Activated CD8-positive, alpha-beta T cell treated with anti-CD3 and anti-CD28 coated beads for 36 hours (primary cell): Measurements from ENCODE around the gene C12orf57. TPM values are rescaled to one million over a fixed set of nuclear protein-coding genes. Genes with fewer than 3 reads are reported as not detected.

Experiments used
- ATAC-seq: fragments of 200-7000 bp; cut with Tn5 transposase; one replicate; pipeline ENCODE4 v1.10.0; 2021; ENCODE audit warnings: mild to moderate bottlenecking, moderate library complexity
- CTCF ChIA-PET: fragments of 350-600 bp; sonication (Branson Sonifier 250); formaldehyde crosslinking; loops from one replicate; lab custom pipeline; 2021; ENCODE audit warnings: antibody characterized with exemption; lab: Charles Lee
- POLR2A ChIA-PET: fragments of 350-600 bp; sonication (Branson Sonifier 250); formaldehyde crosslinking; loops from one replicate; lab custom pipeline; 2021; ENCODE audit warnings: antibody characterized with exemption; lab: Charles Lee
- DNase-seq: peaks from one replicate; pipeline ENCODE4 v3.0.0-alpha.2; 2020
- H3K27ac Mint-ChIP-seq: one replicate; pipeline ENCODE4 v1.8.0; 2021; ENCODE audit warnings: mild to moderate bottlenecking, mixed read lengths
- H3K27me3 Mint-ChIP-seq: one replicate; pipeline ENCODE4 v1.8.0; 2021; ENCODE audit warnings: mixed read lengths
- H3K36me3 Mint-ChIP-seq: one replicate; pipeline ENCODE4 v1.8.0; 2021; ENCODE audit warnings: low read depth, mixed read lengths
- H3K4me1 Mint-ChIP-seq: one replicate; pipeline ENCODE4 v1.8.0; 2021; ENCODE audit warnings: low read depth, mixed read lengths
- H3K4me3 Mint-ChIP-seq: one replicate; pipeline ENCODE4 v1.8.0; 2021; ENCODE audit warnings: mild to moderate bottlenecking, moderate library complexity, mixed read lengths
- H3K9me3 Mint-ChIP-seq: one replicate; pipeline ENCODE4 v1.8.0; 2021; ENCODE audit warnings: mixed read lengths
- intact Hi-C: fragments of 100-400 bp; cut with micrococcal nuclease; formaldehyde crosslinking; loops from one replicate; pipeline ENCODE4 v1.10.0; 2022
- total RNA-seq, 2 experiments: library from RNA; stranded (reverse); gene quantifications; one replicate each; pipeline ENCODE4 v1.2.3, GENCODE V29; 2021
- TF ChIP-seq, protein P1 (sequence below): fragments of 200-600 bp; IDR thresholded peaks from one replicate; pipeline ENCODE4 v1.8.0; 2022; ENCODE audit warnings: antibody characterized with exemption, mild to moderate bottlenecking

The C12orf57 gene
- total RNA-seq, 2 experiments from 2014 or later: 226 to 244 TPM

DNA sequence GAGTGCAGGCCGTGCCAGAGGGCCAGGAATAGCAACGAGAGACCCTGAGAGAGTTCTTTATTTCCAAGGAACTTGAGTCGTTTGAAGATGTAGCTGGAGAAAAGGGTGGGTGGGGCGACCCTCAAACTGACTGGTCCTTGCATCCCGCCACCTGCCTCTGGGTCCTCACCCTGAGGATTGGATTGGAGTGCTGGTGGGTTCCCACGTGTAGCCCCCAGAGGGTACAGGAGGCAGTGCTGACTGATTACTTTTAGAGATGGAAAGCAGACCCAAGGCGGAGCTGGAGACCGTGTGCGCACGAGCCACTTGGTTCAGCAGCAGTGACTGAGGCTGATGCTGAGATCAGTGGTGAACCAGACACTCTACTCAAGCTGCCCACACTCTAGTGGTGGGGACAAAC is 33.8 kb downstream of the C12orf57 start:
- H3K4me3 Mint-ChIP-seq: no peak overlapping the region
- ATAC-seq: no peak
- CTCF ChIA-PET: interaction anchor here (0.9 to 1.3 kb wide), 2 partner anchors 41 to 53 kb away, joined by 3 to 4 read pairs; partner anchors contain the start of gene LPCAT3
- intact Hi-C loops: no loop called here
- TF ChIP-seq, protein P1, sequence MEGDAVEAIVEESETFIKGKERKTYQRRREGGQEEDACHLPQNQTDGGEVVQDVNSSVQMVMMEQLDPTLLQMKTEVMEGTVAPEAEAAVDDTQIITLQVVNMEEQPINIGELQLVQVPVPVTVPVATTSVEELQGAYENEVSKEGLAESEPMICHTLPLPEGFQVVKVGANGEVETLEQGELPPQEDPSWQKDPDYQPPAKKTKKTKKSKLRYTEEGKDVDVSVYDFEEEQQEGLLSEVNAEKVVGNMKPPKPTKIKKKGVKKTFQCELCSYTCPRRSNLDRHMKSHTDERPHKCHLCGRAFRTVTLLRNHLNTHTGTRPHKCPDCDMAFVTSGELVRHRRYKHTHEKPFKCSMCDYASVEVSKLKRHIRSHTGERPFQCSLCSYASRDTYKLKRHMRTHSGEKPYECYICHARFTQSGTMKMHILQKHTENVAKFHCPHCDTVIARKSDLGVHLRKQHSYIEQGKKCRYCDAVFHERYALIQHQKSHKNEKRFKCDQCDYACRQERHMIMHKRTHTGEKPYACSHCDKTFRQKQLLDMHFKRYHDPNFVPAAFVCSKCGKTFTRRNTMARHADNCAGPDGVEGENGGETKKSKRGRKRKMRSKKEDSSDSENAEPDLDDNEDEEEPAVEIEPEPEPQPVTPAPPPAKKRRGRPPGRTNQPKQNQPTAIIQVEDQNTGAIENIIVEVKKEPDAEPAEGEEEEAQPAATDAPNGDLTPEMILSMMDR: no peak
- H3K27ac Mint-ChIP-seq: no peak overlapping the region
- H3K9me3 Mint-ChIP-seq: no peaks in the 10 kb centered on the region
- no peak for DNase-seq
- peaks cover 24% of the 10 kb centered on the region for H3K4me1 Mint-ChIP-seq
- no peaks in the 10 kb centered on the region for H3K27me3 Mint-ChIP-seq
- POLR2A ChIA-PET: interaction anchor here (0.6 to 11.2 kb wide), 9 partner anchors 9 to 136 kb away, joined by 3 to 198 read pairs (median 3); partner anchors contain the start of genes C12orf57, LPCAT3 and RNU7-1
- peaks cover 64% of the 10 kb centered on the region for H3K36me3 Mint-ChIP-seq

DNA sequence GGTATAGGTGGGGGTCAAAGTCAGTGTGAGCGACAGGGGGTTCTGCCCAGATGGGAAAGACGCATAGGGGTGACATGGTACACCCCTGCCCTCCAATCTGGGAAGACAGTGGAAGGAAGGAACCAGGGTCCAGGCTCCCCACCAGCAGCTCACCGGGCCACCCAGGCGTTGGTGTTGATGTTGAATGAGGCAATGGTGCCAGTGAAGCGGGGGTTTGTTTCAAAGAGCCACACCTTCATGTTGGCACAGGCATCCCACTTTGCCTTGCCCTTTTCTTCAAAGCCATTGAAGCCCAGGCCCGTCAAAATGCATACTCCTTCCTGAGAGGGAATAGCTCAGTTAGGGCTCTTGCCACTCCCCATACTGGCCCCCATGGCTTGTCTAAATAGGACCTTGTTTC is 34.4 kb downstream of the C12orf57 start:
- H3K36me3 Mint-ChIP-seq: peaks cover 63% of the 10 kb centered on the region
- no peaks in the 10 kb centered on the region for H3K9me3 Mint-ChIP-seq
- no peak overlapping the region for H3K4me3 Mint-ChIP-seq
- POLR2A ChIA-PET: interaction anchor here (0.6 to 11.2 kb wide), 11 partner anchors 10 to 135 kb away, joined by 3 to 198 read pairs (median 3); partner anchors contain the start of genes C12orf57, LPCAT3 and RNU7-1
- no peak overlapping the region for H3K27ac Mint-ChIP-seq
- TF ChIP-seq, protein P1: no peak
- no peaks in the 10 kb centered on the region for H3K27me3 Mint-ChIP-seq
- DNase-seq (no peak), ATAC-seq (no peak)
- intact Hi-C loops: no loop called here
- peaks cover 20% of the 10 kb centered on the region for H3K4me1 Mint-ChIP-seq
- CTCF ChIA-PET: interaction anchor here (0.9 to 1.3 kb wide), 2 partner anchors 40 to 54 kb away, joined by 3 to 4 read pairs; partner anchors contain the start of gene LPCAT3

DNA sequence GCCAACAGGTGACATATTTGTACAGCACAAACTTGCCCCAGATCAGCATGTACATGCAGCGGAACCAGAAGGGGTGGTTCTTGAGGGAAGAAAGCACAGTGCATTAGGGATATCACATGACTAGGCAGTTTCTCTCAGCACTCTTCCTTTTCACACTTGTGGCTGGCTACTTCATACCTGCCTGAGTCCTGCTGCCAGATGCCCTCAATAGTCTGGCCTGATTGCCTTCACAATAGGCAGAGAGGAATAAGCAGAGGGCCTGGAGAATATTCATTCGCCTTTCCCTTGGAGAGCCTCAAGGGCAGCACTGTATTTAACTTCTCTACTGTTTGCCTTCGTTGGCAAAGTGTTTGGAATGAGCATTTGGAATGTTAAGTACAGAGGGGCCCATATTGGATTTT is 34.8 kb downstream of the C12orf57 start:
- Mint-ChIP-seq H3K27me3 (no peaks in the 10 kb centered on the region), H3K4me1 (peaks cover 18% of the 10 kb centered on the region), H3K9me3 (no peaks in the 10 kb centered on the region), H3K4me3 (no peak overlapping the region), H3K36me3 (peaks cover 60% of the 10 kb centered on the region), H3K27ac (no peak overlapping the region)
- DNase-seq: no peak
- intact Hi-C loops: no loop called here
- TF ChIP-seq, protein P1: no peak
- CTCF ChIA-PET: no interaction called here
- no peak for ATAC-seq
- POLR2A ChIA-PET: interaction anchor here (0.8 to 11.2 kb wide), 8 partner anchors 9 to 129 kb away, joined by 3 to 198 read pairs (median 3); partner anchors contain the start of genes C12orf57, LPCAT3 and RNU7-1

DNA sequence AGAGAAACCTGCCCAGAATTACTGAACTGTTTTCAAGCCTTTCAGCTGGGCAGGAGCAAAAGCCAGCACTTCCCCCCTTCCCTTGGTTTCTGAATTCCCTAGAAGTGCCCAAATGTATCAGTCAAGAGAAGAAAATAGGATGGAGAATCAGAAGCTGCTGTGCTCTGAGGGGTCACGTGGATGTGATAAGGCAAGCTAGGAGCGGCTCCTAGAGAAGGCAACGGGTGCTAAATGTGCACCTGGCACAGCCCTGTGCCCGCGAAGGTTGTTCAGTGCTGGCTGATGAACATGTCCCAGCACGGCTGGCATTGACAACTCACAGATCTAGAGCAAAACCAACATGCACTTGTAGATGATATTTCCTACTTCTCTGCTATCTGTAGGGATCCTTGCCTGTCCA is 35.2 kb downstream of the C12orf57 start:
- Mint-ChIP-seq H3K4me3 (no peak overlapping the region), H3K9me3 (no peaks in the 10 kb centered on the region), H3K36me3 (peaks cover 56% of the 10 kb centered on the region), H3K4me1 (peaks cover 14% of the 10 kb centered on the region), H3K27me3 (no peaks in the 10 kb centered on the region), H3K27ac (no peak overlapping the region)
- DNase-seq (no peak), ATAC-seq (no peak)
- TF ChIP-seq, protein P1: no peak
- CTCF ChIA-PET: no interaction called here
- intact Hi-C loops: no loop called here
- POLR2A ChIA-PET: interaction anchor here (0.9 to 3.0 kb wide), 6 partner anchors 10 to 129 kb away, joined by 3 to 10 read pairs (median 3); partner anchors contain the start of gene LPCAT3

DNA sequence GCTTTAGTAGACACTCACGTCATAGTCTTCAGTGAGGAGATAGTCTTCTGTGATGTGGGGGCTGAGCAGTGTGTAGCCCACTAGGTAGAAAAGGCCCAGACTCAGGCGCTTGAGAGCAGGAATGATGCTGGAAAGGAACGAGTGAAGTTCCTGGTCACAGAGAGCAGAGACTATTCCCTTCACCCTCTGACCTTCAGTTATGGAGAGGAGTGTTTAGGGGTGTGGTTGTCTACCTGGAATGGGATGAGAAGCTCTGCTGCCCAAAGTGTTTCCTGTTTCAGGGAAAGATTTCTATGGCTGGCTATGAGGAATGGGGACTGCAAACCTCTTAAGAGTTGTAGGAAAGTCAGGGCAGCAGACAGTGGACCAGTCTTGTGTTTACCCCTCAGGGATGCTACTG is 35.6 kb downstream of the C12orf57 start:
- CTCF ChIA-PET: no interaction called here
- H3K27me3 Mint-ChIP-seq: no peaks in the 10 kb centered on the region

More for the DNA sequence above, 35.6 kb downstream of the C12orf57 start:
- POLR2A ChIA-PET: interaction anchor here (0.6 to 3.0 kb wide), 6 partner anchors 10 to 1157 kb away, joined by 3 to 10 read pairs (median 3); partner anchors contain the start of gene LPCAT3
- ATAC-seq: no peak
- intact Hi-C loops: no loop called here
- no peak for DNase-seq
- Mint-ChIP-seq H3K4me3 (no peak overlapping the region), H3K27ac (no peak overlapping the region), H3K36me3 (peaks cover 53% of the 10 kb centered on the region), H3K4me1 (peaks cover 12% of the 10 kb centered on the region), H3K9me3 (no peaks in the 10 kb centered on the region)
- TF ChIP-seq, protein P1: no peak
